ENCODE data around the gene STMN1.

Gene STMN1

GRCh38 chr1:25918615-25919014 lies 12.4 kb upstream of the STMN1 start:
- DNase-seq, result no peak

DNA sequence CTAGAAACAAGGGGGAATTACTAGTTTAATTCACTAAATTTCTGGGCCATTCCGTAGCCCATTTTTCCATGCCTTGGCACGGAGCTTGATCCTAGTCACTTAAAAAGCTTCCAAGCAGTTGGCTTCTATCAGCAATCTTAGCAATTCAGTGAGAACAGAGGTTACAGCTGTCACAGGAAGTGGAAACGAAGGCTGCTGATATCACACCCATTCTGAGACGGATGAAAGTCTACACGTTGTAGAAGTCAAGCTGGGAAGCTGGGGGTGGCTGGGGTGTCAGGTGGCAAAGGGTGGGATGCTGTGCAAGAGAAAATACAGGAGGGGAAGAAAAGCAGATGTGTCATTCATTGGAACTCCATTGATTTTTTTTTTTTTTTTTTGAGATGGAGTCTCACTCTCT lies 11.8 kb upstream of the STMN1 start:
- no peak for DNase-seq

GRCh38 chr1:25916460-25916859 lies 10.2 kb upstream of the STMN1 start:
- no peak for DNase-seq

DNA sequence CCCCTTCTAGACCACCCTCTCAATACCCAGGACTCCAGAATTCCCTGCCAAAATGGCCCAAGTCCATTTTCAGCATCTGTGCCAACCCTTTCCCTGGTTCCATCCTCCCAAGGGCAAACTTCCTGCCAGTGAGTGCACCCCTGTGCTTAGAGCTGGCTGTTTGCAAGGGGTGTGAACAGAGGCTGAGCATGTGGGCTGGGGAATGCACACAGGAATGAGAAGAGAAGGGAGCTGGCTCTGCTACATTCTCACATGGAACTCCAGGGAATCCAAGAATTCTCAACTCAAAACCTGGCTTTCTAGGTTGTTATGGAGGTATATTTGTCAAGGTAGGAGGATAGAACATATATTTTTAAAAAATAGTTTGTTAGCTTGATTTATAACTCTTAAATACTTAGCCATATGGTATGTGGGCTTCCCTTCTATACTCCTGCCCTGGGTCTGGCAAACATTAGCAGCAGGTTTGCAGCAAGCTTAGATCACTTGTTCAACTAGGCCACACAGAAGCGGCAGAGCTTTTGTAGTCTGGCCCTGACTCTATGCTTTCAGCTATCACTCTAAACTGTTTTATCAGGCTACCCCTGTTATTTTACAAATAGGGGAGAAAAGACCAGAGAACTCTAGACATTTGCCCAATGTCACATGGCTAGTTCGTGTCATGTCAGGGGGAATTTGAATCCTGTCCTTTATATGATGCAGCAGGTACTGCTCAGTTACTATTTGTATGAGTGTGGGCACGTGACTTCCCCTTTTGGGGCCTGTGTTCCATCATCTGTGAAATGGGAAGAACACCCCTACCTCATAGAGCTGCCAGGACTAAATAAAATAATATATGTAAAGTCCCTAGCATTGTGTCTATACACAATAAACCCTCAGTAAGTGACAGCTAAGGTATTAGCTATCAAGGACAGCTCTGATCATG lies 8.1 kb upstream of the STMN1 start:
- no peak for DNase-seq

DNA sequence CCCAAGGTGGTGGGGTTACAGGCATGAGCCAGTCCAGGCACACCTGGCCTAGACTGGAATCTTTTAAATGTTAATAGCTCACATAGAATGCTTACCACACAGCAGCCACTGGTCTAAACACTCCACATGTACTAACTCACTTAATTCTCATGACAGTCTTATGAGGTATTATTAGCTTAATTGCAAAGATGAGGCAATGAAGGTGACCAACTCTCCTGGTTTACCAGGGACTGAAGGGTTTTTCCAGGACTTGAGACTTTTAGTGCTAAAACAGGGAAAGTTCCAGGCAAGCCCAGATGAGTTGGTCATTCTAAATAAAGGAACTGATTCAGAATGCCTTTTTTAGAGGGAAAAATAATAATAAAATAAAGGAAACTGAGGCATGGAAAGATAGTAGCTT lies 7.0 kb upstream of the STMN1 start:
- DNase-seq, result no peak

DNA sequence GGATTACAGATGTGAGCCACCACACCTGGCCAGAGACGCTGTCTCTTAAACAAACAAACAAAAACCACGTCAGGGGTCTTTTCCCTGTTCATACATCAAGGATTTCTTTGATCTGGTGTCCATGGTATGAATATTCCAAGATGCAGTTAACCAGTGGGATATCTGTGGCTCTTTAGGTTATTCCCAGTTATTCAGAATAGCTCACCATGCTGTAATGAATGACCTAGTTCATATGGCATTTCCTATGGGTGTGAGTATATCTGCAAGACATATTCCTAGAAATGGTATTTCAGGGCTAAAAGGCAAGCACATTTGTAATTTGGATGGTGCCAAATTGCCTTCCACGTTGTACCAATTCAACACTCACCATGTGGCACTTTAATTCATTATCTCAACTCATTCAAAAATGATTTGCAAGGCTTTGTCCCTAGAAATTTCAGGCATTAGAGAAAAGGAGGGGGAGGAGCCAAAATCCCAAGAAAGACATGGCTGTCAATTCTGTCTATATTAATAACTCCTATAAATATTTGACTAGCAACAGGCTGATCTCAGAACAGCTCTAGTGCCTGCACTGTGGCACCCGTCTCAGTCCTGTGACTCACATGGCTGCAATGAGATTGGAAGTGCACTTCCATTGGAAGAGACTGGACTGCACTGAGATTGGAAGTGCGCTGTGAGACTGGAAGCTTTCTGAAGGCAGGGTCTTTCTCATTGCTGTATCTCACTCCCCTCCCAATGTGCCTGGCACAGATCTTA lies 6.0 kb upstream of the STMN1 start:
- no peak for DNase-seq

GRCh38 chr1:25911162-25911561 lies 4.9 kb upstream of the STMN1 start:
- no peak for DNase-seq

- DNase-seq, result no peak
Measured at GRCh38 chr1:25909040-25909439, 2.8 kb upstream of the STMN1 start.

DNA sequence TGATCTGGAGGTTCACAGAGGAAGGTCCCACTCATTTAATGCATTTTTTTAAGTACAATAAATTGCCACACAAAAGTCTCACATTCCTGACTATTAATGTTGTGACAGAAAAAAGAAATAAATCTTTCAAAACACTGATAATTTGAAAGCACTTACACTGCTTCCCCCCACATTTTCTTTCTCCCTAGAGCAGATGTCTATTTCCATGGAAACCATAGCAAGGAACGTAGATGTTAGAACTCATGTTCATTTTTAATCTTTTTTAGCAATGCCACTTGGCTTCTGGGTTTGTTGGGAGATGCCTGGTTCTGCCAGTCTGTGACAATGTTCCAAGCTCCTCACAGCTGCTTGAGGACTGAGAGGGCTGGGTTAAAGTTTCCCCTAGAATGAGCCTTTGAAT lies 1.9 kb upstream of the STMN1 start:
- no peak for DNase-seq

DNA sequence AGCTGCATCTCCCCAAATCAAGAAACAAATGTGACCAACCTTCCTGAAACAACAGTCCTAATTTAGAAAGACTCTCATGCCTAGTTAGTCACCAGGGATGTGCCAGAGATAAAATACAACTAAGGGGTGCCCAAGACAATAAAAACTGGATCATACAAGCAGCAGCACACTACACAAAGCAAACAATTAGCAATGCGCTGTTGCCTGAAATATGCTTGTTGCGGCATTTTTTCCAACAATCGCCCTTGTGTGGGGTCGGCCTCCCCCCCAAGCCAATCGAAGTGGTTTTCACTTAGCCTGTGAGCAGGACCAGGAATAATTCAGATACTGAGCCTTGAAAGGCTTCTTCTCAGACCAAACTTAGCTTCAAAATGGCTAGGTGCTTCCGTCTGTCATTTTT lies 1.4 kb upstream of the STMN1 start:
- DNase-seq, result no peak

DNA sequence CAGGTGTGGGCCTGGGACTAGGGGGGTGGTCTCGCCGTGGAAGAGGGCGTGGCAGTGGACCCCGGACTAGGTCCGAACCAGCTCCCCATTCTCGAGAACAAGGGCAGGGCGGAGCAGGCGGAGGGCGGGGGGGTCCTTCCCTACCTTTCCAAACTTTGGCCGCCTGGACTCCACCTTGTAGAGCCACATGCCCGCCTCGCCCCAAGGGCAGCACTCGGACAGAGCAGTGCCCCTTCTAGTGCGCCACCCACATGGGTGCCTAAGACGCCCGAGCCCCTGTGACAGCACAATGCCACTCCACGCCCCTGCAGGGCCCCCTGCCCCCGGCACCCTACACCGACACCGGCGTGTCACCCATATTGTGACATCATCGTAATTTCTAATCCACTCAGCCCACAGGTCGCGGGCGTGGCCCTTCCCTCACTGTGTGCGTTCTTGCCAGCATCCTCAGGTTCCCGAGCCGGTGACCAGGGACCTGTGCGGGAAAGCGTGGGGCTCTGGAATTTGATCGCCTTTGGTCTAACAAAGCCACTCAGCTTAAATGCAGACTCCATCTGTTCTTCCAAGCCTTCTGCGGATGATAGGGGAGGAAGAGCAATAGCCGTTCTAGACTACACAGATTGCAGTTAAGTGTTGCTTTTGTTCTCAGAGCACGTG lies 553 bp upstream of the STMN1 start:
- peak; percentile 19 for DNase-seq

GRCh38 chr1:25904943-25905679 lies 1.1 kb downstream of the STMN1 start:
- peak; percentile 95 for DNase-seq

DNA sequence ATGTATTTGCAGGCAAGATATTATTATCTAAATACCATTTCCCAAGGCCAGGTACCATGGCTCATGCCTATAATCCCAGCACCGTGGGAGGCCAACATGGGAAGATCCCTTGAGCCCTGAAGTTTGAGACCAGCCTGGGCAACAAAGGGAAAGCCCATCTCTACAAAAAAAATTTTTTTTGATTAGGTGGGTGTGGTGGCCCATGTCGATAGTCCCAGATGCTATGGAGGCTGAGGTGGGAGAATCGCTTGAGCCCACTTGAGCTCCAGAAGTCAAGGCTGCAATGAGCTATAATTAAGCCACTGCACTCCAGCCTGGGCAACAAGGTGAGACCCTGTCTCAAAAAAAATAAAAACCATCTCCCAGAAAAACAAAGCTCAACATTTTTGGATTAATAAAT lies 2.2 kb downstream of the STMN1 start:
- no peak for DNase-seq

GRCh38 chr1:25902462-25902861 lies 3.8 kb downstream of the STMN1 start:
- DNase-seq, result no peak

DNA sequence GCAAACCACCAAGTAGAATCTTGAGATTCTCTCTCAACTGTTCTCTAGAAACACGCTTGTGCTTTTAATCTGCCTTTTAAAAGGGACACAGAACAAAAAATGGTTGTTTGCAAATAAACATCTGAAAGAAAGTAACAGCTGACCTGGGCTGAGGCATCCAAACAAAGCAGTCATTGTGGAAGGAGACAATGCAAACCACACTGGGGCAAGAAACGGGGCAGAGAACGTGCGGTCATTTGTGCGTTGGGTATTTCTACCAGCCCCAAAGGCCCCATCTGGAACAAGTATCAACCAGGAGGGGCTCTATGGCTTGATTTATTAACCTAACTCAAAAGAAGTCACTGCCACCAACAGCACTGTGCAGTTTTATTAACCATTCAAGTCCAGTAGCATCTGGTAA lies 6.0 kb downstream of the STMN1 start:
- no peak for DNase-seq

GRCh38 chr1:25899792-25900191 lies 6.4 kb downstream of the STMN1 start:
- DNase-seq, result no peak

DNA sequence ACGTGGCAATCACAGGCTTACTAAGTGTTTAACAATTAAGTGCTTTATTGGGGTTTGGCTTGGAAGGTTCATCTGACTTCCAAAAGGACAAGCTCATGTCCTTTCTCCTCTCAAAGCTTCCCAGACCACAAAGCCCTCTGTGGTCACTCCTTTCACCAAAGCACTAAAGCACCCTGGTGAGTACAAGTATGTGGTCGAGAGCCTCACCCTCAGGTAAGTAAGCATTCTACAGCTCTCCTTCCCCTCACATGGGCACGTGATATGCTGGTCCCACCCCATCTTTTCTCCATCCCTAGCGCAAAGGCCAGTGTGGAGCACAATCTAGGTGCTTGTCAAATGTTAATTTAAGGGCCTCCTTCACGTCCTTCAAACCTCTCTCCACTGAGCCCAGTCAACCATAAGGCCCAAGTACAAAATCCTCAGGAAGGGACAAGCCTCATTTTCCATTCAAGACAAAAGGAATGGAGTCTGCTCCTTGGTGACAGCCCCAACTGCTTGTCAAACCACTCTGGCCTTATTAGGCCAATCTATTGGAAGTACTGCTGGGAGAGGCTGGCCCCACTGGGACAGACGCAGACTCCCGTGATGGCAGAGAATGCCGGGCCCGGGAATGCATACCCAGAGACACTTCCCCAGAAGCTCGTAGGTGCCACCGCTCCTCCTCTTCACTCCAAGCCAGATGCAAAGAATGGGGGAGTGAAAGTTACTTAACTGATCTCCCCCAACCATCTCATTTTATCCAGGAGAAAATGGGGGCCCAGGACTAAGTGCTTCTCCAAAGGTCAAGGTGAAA lies 7.8 kb downstream of the STMN1 start:
- no peak for DNase-seq

DNA sequence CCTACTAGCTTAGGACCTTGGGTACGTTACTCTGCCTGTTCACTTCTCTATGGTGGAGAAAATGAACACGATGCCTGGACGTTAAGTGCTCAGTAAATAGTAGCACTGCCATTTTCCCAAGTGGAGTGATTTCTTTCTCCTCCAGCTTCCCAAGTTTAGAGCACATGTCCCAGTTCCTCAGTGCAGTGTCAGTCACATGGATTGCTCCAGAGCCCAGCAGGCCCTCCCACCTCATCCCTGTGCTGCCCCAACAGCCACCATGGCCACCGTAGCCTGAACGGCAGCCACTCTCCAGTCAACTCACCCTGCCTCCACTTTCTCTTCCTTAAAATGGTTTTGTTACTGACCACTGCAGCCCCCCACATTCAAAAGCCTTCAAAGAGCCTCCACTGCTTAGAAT lies 8.5 kb downstream of the STMN1 start:
- no peak for DNase-seq

GRCh38 chr1:25896266-25896665 lies 10.0 kb downstream of the STMN1 start:
- DNase-seq, result no peak

GRCh38 chr1:25895365-25895990 lies 10.7 kb downstream of the STMN1 start:
- peak; percentile 87 for DNase-seq

GRCh38 chr1:25893116-25893515 lies 13.1 kb downstream of the STMN1 start:
- no peak for DNase-seq

GRCh38 chr1:25891606-25892005 lies 14.6 kb downstream of the STMN1 start:
- no peak for DNase-seq

Data from activated T-cell treated with anti-CD3 and anti-CD28 coated beads for 4 hours (primary cell).